ENCODE data around the gene RNU6-9.

The RNU6-9 gene

DNA sequence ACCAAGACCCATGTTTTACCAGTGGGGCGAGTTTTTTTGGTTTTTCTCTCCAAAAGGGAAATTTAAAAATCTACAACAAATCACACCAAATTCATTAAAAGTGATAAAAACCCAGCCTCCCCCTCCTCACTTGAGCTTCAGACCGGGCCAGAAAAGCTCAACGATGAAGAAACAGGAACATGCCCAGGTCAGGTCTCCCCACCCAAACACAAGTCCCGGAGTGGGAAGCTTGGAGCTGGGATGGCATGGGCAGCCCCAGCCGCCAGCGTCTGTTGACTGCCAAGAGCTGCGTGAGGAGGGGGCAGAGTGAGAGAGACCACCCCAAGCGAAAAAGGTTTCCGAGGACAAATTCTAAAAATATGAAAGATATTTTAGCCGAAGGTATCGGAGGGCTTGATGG, 3.7 kb downstream of the RNU6-9 start:
- TF ChIP-seq ZNF558 (tag by site-specific recombination; IDR thresholded peaks at IDR 0.05) (no peak), OSR2 (tag by site-specific recombination; IDR thresholded peaks at IDR 0.05) (no peak), ZBTB17 (tag by site-specific recombination; IDR thresholded peaks at IDR 0.05) (no peak), BCL11B (tag by site-specific recombination; IDR thresholded peaks at IDR 0.05; ENCODE audit: low read depth) (no peak), ZNF629 (tag by site-specific recombination; IDR thresholded peaks at IDR 0.05) (no peak), WT1 (tag by site-specific recombination; IDR thresholded peaks at IDR 0.05) (no peak), IKZF3 (tag by site-specific recombination; IDR thresholded peaks at IDR 0.05) (no peak), ZNF16 (tag by site-specific recombination; IDR thresholded peaks at IDR 0.05; ENCODE audit: low read depth) (no peak), ZBTB21 (tag by site-specific recombination; IDR thresholded peaks at IDR 0.05) (no peak), ZNF544 (tag by site-specific recombination; IDR thresholded peaks at IDR 0.05) (no peak), YY1 (tag by site-specific recombination; IDR thresholded peaks at IDR 0.05) (no peak), ZNF561 (tag by site-specific recombination; IDR thresholded peaks at IDR 0.05; ENCODE audit: borderline replicate concordance) (no peak), ZNF311 (tag by site-specific recombination; IDR thresholded peaks at IDR 0.05; ENCODE audit: borderline replicate concordance) (no peak)
- TF ChIP-seq, protein P1, sequence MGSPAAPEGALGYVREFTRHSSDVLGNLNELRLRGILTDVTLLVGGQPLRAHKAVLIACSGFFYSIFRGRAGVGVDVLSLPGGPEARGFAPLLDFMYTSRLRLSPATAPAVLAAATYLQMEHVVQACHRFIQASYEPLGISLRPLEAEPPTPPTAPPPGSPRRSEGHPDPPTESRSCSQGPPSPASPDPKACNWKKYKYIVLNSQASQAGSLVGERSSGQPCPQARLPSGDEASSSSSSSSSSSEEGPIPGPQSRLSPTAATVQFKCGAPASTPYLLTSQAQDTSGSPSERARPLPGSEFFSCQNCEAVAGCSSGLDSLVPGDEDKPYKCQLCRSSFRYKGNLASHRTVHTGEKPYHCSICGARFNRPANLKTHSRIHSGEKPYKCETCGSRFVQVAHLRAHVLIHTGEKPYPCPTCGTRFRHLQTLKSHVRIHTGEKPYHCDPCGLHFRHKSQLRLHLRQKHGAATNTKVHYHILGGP (tag by site-specific recombination; IDR thresholded peaks at IDR 0.05): no peak
- TF ChIP-seq, protein P2, sequence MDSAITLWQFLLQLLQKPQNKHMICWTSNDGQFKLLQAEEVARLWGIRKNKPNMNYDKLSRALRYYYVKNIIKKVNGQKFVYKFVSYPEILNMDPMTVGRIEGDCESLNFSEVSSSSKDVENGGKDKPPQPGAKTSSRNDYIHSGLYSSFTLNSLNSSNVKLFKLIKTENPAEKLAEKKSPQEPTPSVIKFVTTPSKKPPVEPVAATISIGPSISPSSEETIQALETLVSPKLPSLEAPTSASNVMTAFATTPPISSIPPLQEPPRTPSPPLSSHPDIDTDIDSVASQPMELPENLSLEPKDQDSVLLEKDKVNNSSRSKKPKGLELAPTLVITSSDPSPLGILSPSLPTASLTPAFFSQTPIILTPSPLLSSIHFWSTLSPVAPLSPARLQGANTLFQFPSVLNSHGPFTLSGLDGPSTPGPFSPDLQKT (IDR thresholded peaks at IDR 0.05; ENCODE audit: borderline replicate concordance, low read depth, low read length): no peak
- TF ChIP-seq, protein P3, sequence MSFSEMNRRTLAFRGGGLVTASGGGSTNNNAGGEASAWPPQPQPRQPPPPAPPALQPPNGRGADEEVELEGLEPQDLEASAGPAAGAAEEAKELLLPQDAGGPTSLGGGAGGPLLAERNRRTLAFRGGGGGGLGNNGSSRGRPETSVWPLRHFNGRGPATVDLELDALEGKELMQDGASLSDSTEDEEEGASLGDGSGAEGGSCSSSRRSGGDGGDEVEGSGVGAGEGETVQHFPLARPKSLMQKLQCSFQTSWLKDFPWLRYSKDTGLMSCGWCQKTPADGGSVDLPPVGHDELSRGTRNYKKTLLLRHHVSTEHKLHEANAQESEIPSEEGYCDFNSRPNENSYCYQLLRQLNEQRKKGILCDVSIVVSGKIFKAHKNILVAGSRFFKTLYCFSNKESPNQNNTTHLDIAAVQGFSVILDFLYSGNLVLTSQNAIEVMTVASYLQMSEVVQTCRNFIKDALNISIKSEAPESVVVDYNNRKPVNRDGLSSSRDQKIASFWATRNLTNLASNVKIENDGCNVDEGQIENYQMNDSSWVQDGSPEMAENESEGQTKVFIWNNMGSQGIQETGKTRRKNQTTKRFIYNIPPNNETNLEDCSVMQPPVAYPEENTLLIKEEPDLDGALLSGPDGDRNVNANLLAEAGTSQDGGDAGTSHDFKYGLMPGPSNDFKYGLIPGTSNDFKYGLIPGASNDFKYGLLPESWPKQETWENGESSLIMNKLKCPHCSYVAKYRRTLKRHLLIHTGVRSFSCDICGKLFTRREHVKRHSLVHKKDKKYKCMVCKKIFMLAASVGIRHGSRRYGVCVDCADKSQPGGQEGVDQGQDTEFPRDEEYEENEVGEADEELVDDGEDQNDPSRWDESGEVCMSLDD (tag by site-specific recombination; IDR thresholded peaks at IDR 0.05): no peak
- TF ChIP-seq, protein P4, sequence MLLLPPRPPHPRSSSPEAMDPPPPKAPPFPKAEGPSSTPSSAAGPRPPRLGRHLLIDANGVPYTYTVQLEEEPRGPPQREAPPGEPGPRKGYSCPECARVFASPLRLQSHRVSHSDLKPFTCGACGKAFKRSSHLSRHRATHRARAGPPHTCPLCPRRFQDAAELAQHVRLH (tag by site-specific recombination; IDR thresholded peaks at IDR 0.05): no peak
- TF ChIP-seq, protein P5, sequence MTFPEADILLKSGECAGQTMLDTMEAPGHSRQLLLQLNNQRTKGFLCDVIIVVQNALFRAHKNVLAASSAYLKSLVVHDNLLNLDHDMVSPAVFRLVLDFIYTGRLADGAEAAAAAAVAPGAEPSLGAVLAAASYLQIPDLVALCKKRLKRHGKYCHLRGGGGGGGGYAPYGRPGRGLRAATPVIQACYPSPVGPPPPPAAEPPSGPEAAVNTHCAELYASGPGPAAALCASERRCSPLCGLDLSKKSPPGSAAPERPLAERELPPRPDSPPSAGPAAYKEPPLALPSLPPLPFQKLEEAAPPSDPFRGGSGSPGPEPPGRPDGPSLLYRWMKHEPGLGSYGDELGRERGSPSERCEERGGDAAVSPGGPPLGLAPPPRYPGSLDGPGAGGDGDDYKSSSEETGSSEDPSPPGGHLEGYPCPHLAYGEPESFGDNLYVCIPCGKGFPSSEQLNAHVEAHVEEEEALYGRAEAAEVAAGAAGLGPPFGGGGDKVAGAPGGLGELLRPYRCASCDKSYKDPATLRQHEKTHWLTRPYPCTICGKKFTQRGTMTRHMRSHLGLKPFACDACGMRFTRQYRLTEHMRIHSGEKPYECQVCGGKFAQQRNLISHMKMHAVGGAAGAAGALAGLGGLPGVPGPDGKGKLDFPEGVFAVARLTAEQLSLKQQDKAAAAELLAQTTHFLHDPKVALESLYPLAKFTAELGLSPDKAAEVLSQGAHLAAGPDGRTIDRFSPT (tag by site-specific recombination; IDR thresholded peaks at IDR 0.05): no peak
- CTCF ChIA-PET: no interaction called here
- Histone ChIP-seq H3K9me3 (ENCODE audit: control insufficient read depth, insufficient read depth, low read depth, low read length) (no peaks in the 10 kb centered on the region), H3K27ac (ENCODE audit: extremely low read depth, low read depth, low read length) (no peak overlapping the region), H3K4me1 (ENCODE audit: control insufficient read depth, insufficient read depth, low read length) (no peaks in the 10 kb centered on the region), H3K36me3 (ENCODE audit: control insufficient read depth in 2 of 2, insufficient read depth in 1 of 2, low read length in 2 of 2) (peaks cover 0 to 15% of the 10 kb centered on the region in 2 experiments; a peak in 1 of 3 replicates), H3K4me3 (ENCODE audit: low read depth, low read length) (no peak overlapping the region)
- POLR2A ChIA-PET: interaction anchor here (1.7 kb wide), 1 partner anchor 12 kb away, joined by 8 read pairs; no protein-coding TSS in a partner anchor
